HG02678 (cell line): ENCODE results near the gene STX18.
"Not testable (repeated sequence)": the region's sequence is repeated elsewhere in the genome, so short reads cannot be mapped to it uniquely, and the experiment has no call there.

Experiments
- ATAC-seq: cut with Tn5 transposase; IDR thresholded peaks from one replicate; pipeline ENCODE4 v1.9.1; 2021; ENCODE audit warnings: mild to moderate bottlenecking, moderate library complexity; ENCODE audit not compliant: unreplicated experiment

STX18 gene

DNA sequence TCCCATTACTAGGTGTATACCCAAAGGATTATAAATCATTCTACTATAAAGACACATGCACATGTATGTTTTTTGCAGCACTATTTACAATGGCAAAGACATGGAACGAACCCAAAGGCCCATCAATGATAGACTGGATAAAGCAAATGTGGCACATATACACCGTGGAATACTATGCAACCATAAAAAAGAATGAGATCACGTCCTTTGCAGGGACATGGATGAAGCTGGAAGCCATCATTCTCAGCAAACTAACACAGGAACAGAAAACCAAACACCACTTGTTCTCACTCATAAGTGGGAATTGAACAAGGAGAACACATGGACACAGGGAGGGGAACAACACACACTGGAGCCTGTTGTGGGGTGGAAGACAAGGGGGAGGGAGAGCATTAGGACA lies 31.2 kb downstream of the STX18 start:
- ATAC-seq: not testable (repeated sequence)

DNA sequence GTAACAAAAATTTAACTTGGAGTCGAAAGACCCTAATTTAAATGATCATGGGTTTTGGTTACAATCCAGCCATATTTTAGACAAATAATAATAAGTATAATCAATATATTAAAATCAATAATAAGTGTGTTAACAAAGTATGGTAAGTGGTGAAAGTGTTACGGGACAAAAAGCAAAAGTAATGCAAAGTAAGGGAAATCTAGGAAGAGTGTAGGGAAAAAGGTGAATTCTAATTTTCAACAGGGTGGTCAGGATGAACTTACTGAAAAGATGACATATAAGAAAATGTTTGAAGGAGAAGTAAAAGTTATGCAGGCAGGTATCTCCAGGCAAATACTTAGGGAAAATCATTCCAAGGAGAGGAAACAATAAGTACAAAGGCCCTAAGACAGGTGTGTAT lies 32.3 kb downstream of the STX18 start:
- ATAC-seq: no peak

DNA sequence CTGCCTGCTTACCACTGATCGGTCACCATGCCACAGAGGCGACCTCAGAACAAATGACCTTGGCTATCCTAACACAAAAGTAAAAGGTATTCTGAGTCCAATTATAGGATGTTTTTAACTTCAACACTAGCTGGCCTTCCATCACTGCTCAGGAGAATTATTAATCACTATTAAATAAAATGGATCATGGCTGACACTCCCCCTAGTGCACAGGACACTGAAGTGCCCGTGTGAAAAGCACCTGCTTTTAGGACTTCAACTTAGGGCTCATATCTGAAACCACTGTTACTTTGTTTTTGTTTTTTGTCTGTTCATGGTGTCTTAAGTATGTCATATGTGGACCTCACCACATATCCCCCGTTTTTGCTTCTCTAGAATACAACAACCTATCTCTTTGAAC lies 33.9 kb downstream of the STX18 start:
- no peak for ATAC-seq

DNA sequence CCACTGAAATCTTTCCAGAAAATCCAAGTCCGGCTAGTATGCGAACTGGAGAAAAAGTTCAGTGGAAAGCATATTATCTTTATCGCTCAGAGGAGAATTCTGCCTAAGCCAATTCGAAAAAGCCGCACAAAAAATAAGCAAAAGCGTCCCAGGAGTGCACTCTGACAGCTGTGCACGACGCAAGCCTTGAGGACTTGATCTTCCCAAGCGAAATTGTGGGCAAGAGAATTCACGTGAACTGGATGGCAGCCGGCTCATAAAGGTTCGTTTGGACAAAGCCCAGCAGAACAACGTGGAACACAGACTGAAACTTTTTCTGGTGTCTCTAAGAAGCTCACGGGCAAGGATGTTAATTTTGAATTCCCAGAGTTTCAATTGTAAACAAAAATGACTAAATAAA lies 34.4 kb downstream of the STX18 start:
- ATAC-seq: no peak

DNA sequence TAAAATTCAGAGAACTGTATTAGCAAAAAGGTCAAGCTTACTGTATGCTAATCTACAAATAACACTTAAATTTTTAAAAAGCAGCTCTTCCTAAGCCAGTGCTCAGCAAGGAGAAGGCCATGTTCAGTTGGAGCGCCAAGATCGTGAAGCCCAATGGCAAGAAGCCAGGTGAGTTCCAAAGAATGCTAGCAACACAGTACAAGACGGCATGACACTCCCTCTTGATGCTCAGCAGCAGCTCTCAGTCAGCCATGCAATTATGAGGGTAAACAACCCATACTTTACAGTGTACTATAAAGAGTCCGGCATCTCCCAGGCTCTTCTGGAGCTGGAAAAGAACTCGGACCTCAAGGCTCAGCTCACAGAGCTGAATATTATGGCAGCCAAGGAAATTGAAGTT lies 34.9 kb downstream of the STX18 start:
- no peak for ATAC-seq

DNA sequence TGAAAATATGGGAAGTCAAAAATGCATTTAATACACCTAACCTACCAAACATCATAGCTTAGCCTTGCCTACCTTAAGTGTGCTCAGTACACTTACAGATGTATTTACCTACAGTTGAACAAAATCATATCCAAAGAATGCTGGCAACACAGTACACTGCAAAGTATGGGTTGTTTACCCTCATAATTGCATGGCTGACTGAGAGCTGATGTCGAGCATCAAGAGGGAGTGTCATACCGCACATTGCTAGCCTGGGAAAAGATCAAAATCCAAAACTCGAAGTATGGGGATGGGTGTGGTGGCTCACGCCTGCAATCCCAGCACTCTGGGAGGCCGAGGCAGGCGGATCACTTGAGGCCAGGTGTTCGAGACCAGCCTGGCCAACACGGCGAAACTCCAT lies 36.6 kb downstream of the STX18 start:
- not testable (repeated sequence) for ATAC-seq

DNA sequence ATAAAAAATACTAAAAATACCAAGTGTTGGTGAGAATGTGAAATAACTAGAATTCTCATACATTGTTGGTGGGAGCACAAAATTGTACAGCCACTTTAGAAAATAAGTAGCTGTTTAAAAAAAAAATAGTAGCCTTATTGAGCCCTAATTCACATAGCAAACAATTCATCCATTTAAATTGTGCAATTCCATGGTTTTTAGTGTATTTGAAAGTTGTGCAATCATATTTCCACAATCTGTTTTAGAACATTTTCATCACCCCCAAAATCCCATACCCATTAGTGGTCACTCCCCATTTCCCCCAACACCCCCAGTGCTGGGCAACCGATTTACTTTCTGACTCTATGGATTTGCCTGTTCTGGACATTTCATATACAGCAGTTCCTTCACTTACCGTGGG lies 37.1 kb downstream of the STX18 start:
- ATAC-seq: no peak

DNA sequence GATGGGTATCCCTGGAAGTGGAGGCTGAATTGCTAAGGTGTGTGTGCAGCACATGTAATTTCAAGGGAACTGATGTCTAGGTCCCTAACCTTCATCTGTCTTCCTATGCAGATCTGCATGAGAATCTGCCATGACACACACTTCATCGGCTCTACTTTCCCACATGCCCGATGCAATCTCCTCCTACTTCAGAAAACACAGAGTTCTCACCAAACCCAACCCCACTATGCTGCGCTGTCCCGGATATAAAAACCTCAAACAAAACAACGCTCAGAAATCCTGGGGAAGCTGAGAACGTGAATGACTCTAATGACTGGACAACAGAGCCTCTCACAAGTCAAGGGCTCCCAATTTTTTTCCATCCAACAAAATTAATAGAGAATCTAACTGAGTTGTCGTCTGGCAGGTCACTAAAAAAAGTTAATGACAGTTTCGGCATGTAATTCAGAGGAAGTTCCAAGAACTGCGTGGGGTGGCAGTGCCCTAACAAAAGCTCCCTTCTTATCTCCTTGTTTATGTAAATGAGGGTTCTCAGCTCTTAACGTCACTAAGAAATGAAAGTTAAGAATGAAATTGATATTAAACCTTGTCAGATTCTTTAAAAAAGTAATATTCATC lies 39.0 kb downstream of the STX18 start:
- ATAC-seq: no peak

DNA sequence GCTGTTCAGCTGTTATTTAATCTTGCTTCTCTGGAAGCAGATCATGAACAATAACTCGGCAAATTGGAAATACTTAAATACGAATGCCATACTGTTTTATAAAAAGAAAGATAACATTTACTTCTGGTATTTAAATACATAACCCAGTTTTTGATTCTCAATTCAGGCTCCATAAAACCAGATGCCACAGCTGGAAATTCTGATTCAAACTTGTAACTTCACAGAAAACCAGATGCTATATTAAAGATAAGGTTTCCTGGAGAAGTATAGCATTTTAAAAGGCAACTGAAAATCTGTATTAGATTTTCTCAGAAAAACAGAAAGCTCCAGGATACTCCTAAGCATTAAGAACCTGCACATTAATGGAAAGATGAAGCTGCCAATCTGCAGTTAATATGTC lies 40.2 kb downstream of the STX18 start:
- no peak for ATAC-seq

DNA sequence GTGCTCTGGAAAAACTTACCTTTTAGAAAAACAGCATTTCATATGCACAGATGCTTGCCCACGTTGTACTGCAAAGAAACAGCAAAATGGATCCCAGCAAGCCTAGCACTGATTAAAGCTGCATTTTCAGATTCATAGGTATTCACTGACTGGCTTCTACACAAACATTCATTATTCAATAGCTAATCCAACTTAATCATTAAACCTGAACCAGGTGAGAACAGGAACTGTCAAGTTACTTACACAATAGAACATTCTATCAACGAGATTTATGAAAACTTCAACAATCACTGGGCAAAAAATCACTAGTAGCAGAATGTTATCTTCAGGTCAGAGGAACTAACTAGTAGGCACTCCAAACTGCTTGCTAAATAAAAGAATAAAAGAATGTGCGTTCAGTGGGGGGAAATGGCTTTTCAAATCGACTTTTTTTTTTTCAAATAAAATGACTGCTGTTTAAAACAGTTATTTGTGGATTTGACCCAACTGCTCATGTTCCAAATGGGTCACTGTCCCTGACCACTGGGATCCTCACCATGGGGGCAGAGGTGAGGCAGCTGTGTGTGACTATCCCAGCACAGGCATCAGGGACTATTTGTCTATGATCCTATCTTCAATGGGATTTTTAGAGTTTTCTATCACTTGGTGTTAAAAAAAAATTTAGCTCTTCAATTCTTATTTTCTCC lies 42.3 kb downstream of the STX18 start:
- ATAC-seq: no peak

DNA sequence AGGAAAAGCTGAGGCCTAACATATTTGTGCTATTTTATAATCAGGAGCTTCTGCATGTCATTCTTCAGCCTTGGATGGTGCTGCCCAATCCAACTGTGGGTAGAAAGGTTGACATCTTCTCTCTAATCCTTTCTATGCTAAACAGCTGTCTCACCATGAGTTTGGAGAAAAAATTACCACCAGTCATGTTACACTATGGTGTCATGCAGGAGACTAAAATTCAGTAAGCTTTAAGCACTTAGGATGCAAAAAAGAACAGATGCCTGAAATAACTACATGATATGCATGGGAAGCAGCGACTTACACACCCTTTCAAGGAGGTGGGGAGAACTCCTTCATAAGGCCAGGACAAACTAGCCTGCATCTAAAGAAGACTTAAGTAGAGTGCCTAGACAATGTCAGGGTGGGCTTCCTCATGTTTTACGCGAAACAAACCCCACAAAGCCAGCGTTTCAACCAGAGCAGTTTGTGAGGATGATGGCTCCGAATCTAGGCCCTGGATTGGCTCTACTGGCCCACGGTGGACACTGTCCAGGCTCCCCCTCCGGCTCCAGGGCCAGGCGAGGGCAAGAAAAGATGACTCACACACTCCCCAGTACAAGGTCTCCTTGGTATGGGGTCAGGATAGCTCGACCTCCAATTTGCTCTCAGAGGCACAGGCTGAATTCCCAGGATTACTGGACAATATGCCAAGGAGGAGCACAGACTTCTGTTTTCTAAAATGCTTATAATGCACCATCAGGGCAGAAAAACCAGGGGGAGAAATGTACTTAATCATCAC lies 45.1 kb downstream of the STX18 start:
- ATAC-seq: no peak

DNA sequence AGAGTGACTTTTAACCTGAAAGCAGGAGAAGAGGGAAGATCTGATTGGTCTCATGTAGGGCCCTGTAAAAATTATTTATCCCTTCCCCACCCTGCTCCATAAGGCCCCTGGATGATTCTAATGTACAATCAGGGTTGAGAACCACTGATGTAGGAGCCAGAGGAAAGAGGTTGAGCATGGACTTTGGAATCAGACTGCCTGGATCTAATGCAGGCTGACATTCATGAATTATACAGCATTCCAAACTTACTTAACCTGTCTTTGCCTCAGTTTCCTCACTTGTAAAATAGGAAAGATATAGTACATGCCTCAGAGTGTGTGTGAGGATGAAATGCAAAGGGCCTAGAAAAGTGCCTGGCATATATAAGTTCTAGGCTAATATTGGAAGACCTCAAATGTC lies 47.0 kb downstream of the STX18 start:
- no peak for ATAC-seq

DNA sequence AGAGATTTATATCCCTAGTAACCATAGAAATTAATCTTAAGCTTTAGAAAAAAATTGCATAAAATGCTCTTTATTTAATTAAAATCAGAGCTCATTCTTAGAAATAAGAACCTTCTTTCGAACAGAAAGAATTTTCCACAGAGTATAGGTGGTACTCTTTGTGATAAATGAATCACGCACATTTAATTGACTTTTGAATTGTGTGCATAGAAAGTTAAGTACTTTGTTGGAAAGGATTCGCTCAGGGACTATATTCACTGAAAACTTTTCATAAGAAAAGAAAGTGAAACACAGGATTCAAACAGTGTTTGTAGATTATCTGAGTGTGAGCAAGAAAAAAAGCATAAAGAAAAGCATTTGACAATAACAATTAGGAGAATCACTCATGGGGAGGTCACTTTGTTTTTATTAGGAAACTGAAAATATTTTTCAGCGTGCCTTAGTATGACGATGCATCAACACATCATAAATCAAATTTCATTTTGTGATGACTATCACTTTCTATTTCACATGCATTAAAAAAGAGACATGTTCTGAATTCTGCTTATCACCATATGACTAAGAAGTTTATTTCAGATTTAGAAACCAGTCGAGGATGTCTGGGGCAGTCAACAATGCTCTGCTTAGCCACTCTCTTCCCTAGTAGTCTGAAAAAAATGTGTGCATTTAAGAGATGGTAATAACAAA lies 49.5 kb downstream of the STX18 start:
- peak; percentile 64 for ATAC-seq

DNA sequence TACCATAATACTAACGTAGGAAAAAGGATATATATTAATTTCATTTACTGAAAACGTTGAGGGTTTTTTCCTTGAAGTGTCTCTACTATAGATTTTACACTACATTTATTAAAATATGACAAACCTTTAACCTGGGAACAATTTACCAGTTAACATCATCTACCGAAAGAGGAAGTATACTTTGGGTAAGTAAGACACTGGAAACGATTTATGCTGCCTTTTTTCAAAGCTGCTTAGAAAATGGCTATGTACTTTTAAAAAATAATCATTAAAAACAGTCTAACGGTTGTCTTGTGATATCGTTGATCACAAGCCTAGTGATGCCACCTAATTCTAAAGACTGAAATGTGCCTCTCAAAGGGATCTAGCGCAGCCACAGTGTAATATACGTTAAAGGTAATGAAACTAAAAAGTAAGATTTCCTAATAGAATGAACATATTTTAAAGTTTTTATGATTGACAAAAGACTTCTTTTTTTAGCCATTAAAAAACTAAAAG lies 50.4 kb downstream of the STX18 start:
- no peak for ATAC-seq

DNA sequence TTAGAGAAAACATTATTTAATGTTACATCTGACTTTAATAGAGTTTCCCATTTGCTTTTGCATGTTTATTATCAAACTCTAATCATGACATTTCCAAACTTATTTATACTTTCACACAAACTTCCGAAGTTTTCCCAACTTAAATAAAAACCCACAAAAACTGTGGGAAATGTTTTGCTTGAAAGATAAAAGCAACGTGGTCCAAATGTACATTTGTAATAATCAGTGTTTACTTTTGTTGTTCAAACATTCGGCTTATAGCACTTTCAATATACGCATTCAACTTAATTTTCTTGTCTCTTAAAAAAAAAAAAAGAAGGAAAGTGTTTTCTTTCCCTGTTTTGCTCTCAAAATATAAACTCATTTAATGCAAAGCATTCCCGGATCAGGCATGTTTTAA lies 51.0 kb downstream of the STX18 start:
- no peak for ATAC-seq

DNA sequence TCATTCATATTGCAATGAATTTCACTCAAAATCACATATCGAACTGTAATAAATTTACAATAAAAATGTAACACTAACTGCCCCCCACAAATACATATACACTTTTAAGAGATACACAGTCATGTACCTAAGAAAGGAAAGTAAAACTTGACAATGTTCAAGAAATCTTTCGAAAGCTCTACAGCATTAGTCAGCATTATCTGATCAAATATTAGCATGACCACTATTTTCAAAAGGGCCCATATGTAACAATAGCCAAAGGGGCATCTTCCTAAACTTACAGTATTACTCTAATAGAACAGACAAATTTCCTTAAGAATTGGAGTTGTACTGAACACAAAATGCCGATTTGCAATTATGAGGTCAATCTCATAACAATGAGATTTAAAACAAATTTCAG lies 51.8 kb downstream of the STX18 start:
- ATAC-seq: no peak

DNA sequence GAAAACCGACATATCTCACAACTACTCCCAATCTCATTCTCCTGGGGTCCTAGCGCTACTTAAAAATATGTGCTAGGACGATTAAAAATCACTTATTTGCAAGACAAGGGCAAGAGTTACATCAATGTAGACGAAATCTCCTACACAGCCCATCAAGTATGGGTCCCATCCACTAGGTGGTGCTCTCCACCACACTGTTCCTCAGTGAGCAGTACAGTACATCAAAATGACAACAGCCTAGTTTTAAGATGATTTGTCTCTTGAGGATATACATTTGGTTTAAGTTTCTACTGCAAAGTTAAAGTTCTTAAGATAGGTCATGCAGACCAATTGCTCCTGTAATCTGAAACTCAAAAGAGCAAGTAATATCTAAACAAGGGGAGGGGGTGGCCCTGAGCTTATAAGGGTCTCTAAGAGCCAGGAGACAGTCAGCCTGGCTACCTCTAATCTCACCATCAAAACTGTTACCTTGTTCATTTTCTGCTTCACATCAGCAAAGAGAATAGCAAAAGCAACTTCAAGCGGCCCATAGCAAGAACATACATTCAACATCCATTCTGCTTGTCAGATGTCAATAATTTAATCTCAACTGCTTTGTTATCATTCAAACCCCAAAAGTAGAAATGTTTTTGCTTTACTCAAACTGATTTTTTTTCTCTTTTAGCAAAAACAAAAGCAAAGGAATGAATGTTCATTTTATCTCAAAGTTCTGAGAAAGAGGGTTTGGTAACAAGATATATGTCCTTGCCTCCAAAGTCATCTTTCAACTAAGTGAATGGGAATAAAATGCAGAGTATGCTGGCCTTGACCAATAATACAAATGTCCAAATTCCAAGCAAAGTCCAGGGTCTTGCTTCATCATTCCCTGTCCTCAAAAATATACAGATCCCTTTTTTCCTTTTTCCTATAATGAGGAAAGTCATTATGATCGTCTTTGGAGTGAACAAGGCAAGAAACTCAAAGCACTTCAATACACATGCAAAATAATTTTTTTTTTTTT lies 53.1 kb downstream of the STX18 start:
- peak; percentile 78 for ATAC-seq

DNA sequence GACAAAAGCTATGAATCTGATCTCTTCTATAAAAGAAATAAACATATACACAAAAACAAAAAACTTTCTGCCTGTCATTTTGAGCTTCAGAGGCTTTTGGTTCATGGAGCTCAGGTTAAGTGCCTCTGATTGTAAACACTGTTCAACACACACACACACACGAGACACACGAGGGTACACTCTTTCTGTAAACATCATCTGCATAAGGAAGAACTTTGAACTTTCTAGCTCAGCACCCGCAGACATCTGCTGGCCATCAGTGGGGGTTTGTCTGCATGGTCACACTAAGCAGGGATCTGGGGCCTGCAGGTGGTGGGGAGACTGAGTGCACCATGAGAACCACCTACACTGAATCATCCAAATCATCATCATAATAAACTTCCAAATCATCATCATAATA lies 54.9 kb downstream of the STX18 start:
- no peak for ATAC-seq

DNA sequence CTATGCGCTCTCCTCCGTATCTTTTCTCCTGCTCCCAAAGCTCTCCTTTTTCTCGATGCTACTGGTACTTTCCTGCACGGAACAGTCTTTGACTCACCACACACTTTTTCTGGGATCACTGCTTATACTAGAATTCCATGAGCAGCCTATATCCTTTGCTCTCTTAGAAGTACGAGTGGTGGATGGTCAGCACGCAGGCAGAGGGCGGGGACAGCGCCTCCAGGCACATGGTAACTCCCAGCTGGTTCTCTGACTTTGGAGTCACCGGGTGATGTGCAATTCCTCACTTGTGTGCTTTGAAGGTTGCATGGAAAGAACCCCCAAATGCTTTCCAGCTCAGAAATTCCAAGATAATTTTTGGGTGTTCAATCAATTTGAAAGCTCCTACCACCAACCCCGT lies 56.0 kb downstream of the STX18 start:
- ATAC-seq: no peak

DNA sequence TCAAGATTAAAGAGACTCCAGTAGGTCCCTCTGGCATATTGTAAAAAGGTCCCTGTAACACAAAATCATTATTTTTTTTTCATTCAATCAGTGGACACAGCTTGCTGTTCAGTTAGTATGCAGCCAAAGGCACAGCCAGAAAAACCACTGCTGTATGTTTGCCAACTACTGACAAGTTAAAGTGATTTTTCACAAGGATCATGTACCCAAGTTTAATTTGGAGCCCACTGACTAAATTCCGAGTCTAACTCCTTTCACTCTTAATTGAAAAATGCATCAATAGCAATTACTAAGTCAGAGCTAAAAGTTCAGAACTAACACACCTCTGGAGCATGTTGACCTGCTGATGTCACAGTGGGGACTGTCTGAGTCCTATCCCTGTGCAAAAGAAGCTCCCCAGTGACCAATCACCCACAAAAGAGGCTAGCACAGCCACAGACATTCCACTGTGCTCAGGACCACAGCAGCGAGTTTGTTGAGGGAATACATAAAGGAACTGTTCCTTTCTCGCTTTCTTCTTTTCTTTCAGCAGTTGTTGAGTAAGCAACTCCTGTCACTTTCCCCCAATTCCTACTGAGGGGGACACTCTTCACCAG lies 60.4 kb downstream of the STX18 start:
- ATAC-seq: no peak
